GM10266 (cell line): Measurements from ENCODE around the gene CAPZB.
"Not testable (repeated sequence)": the region's sequence is repeated elsewhere in the genome, so short reads cannot be mapped to it uniquely, and the experiment has no call there.

ENCODE experiments used
- DNase-seq: peaks from one replicate; pipeline ENCODE4 v3.0.0; 2012; ENCODE audit errors: extremely low spot score
- CTCF ChIP-seq: IDR thresholded peaks from 2 replicates; pipeline ENCODE4 v1.5.1; 2012; ENCODE audit warnings: mild to moderate bottlenecking, low read depth; ENCODE audit not compliant: control insufficient read depth, insufficient read depth; ENCODE audit errors: missing control alignments

Gene CAPZB

GRCh38 chr1:19525607-19526545 lies 40.5 kb upstream of the CAPZB start:
- TF ChIP-seq CTCF, result no peak
- no peak for DNase-seq

- no peak for DNase-seq
- no peak for TF ChIP-seq CTCF
Observed at GRCh38 chr1:19524791-19525190, 39.5 kb upstream of the CAPZB start.

- not testable (repeated sequence) for DNase-seq
Observed at GRCh38 chr1:19522570-19522969, 37.2 kb upstream of the CAPZB start.

GRCh38 chr1:19521411-19521810 lies 36.1 kb upstream of the CAPZB start:
- no peak for TF ChIP-seq CTCF
- DNase-seq, result no peak

- DNase-seq, result no peak
- no peak for TF ChIP-seq CTCF
Observed at GRCh38 chr1:19517017-19517416, 31.7 kb upstream of the CAPZB start.

- TF ChIP-seq CTCF, result no peak
- no peak for DNase-seq
Observed at GRCh38 chr1:19515201-19515600, 29.9 kb upstream of the CAPZB start.

- TF ChIP-seq CTCF, result no peak
- no peak for DNase-seq
Observed at GRCh38 chr1:19514391-19514831, 29.1 kb upstream of the CAPZB start.

- no peak for DNase-seq
Observed at GRCh38 chr1:19512545-19512944, 27.2 kb upstream of the CAPZB start.

More at GRCh38 chr1:19512545-19512944, 27.2 kb upstream of the CAPZB start:
- TF ChIP-seq CTCF, result no peak
